Astrocyte of the cerebellum (primary cell): ENCODE results near the gene OR51Q1.

ENCODE experiments used
- DNase-seq: peaks from one replicate; pipeline ENCODE4 v3.0.0-alpha.2; 2011; ENCODE audit warnings: low read depth
- H3K4me3 ChIP-seq: 2 replicates; pipeline ENCODE4 v1.5.1; 2011; ENCODE audit warnings: mild to moderate bottlenecking, low read depth, low read length, moderate library complexity
- in situ Hi-C: cut with HindIII; loops from 2 replicates; pipeline ENCODE4 v1.10.0; 2017; ENCODE audit warnings: low sequenced_read_pairs
- TF ChIP-seq, protein P1 (sequence below): IDR thresholded peaks from 2 replicates; pipeline ENCODE4 v1.5.1; 2012; ENCODE audit warnings: low read length, low read depth, moderate library complexity, mild to moderate bottlenecking; ENCODE audit errors: missing control alignments

The OR51Q1 gene

GRCh38 chr11:5449023-5449422 lies 27.1 kb downstream of the OR51Q1 start, which contains the start of gene OR51I2:
Gene OR51I2, plus strand, starts transcription at chr11:5449323. Its CDS starts 4,166 bp downstream, at chr11:5453489.
- TF ChIP-seq, protein P1, sequence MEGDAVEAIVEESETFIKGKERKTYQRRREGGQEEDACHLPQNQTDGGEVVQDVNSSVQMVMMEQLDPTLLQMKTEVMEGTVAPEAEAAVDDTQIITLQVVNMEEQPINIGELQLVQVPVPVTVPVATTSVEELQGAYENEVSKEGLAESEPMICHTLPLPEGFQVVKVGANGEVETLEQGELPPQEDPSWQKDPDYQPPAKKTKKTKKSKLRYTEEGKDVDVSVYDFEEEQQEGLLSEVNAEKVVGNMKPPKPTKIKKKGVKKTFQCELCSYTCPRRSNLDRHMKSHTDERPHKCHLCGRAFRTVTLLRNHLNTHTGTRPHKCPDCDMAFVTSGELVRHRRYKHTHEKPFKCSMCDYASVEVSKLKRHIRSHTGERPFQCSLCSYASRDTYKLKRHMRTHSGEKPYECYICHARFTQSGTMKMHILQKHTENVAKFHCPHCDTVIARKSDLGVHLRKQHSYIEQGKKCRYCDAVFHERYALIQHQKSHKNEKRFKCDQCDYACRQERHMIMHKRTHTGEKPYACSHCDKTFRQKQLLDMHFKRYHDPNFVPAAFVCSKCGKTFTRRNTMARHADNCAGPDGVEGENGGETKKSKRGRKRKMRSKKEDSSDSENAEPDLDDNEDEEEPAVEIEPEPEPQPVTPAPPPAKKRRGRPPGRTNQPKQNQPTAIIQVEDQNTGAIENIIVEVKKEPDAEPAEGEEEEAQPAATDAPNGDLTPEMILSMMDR: no peak
- no peak for DNase-seq
- in situ Hi-C loops: no loop called here
- no peak within 1 kb of the TSS for H3K4me3 ChIP-seq

- TF ChIP-seq, protein P1: no peak
- in situ Hi-C loops: no loop called here
- no peak overlapping the region for H3K4me3 ChIP-seq
Measured at GRCh38 chr11:5449432-5449831, 27.5 kb downstream of the OR51Q1 start.

GRCh38 chr11:5460983-5461621 lies 39.2 kb downstream of the OR51Q1 start:
- in situ Hi-C loops: no loop called here
- TF ChIP-seq, protein P1: no peak
- DNase-seq: no peak
- no peak overlapping the region for H3K4me3 ChIP-seq

More at GRCh38 chr11:5449432-5449831, 27.5 kb downstream of the OR51Q1 start:
- no peak for DNase-seq

DNA sequence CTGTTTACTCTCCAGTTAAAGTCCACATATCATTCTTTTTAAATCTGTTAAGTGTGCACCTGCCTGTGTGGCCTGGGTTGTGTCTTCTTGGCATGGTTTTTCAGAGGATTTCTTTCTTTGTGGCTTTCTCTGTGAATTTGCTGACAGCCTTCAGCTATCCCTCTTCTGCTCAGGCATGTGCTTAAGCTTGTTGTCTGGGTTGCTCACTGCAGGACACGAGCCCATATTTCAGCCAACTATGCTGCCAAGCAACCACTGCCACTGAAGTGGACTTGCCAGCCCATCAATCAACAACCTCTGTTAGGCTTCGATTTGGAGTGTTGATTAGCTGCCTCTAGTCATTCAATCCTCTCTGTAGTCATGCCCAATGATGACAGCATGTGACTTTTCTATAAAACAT lies 45.6 kb downstream of the OR51Q1 start:
- TF ChIP-seq, protein P1: no peak
- in situ Hi-C loops: no loop called here
- no peak overlapping the region for H3K4me3 ChIP-seq
- no peak for DNase-seq
